ENCODE measurements around the gene ATXN10.

The ATXN10 gene

DNA sequence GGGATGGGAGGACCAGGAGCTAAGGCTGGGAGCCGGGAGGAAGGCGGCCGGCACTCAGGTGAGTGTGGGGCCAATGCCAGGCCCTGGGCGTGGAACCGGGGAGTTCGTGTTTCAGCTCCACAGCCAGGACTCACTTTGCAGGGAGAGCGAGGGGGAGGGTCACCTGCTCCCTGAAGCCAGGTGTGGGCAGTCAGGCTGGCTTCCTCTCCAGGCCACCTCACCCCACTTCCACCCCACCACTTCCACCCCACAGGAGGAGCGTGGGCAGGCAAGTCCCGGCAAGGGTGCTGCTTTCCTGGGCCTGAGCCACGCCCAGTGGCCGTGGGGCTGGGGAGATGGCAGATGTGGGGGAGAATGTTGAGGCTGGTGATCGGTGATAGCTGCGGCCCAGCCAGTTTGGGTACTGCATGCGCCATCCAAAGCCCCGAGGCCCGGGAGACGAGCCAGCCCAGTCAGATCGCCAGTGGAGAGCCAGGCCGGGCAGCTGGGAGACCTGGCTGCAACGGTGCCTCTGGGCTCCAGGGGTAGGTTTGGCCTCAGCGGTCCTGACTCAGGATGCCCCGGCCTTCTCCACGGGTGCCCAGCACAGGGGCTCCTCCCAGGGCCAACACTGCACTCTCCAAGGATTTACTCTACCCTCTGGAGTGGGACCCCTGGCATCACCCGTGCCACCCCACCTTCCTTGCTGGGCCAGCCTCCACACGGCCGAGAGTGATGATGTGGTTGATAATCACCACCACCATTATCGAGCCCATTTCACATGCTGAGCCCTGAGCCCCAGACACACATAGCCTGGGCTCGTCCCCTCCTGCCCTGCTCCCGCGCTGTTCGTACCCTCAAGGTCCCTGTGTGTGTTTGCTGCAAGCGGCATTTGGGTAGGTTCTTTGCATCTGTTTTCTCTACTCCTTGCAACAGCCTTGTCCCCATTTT lies 211.5 kb downstream of the ATXN10 start:
- no peak for DNase-seq

DNA sequence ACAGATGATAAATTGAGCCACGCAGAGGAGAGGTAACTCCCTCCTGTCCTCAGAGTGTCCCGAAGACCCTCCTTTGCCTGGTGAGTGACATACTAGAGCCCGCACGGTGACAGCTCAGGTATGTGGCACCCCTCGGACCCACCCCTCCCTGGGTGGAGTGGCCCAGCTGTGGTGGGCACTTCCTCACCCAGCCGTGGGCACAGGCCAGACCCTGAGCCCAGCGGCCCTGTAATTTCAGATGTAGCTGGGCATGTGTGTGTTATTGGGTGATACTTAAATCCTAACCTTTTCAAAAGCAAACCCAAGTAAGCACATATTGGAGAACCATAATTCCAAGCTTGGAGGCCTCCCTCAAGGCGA lies 212.2 kb downstream of the ATXN10 start:
- DNase-seq, result no peak

DNA sequence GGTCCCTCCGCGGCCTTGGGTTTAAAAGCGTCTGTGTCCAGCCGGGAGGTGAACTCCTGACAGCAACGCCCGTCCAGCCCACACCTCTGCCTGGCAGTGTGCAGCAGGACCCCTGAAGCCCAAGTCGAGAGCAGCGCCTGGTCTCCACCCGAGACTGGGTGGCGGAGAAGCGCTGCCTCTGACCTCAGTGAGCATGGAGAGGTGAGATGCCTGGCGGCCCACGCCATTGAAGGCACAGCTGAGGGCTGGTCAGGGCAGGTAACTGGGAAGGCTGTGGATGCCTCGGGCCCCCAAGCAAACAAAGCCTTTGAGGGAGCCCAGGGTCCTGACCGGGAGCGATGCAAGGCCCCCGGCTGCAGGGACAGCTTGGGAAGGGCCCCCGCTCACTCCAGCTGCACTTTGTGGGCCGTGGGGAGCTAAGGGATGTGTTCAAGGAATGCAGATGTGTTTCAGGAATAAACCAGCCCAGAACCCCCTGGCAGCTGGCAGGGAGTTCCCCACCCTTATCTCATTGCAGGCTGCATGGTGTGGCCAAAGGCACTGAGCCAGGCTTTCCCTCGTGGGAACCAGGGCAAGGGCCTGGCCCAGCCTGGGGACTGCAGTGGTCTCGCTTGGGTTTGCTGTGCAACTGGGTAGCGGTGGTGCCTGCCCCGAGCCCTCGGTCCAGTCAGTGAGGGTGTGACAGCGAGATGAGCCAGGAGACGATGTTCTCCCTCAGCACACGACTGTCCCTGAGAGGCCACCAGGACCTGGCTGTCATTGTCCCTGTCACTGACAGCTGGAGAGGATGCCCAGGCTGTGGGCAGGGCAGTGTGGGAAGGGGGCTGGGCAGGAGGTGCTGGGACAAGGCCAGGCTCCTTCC lies 212.8 kb downstream of the ATXN10 start:
- DNase-seq, result no peak

DNA sequence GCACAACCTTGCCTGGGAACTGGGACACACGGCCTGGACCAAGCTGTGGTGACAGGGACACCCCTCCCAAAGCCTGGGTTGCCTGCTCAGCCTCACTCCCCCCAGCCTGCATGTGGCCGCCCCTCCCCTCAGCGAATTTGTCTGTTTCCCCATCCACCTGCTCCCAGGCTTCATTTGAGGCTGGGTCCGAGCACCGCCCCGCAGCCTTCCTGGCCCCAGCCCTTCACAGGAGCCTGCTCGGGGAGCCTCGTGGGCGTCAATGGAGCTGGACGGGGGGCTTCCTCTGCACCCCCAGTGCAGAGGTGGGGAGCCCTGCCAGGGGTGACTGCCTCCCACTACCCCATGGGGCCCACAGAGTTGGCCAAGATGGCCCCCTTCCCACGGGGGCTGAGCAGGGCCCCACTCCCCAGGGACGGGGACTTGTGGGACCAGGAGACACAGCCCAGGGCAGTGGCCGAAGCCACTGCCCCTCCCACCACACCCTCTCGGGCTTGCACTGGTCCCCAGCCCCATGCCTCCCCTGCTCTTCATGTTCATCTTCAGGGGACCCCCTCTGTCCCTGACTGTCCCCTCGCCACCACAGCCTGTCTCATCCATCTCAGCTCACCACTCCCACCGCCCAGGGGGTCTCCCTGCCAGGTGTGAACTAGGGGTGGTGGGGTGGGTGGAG lies 213.7 kb downstream of the ATXN10 start:
- DNase-seq, result no peak

DNA sequence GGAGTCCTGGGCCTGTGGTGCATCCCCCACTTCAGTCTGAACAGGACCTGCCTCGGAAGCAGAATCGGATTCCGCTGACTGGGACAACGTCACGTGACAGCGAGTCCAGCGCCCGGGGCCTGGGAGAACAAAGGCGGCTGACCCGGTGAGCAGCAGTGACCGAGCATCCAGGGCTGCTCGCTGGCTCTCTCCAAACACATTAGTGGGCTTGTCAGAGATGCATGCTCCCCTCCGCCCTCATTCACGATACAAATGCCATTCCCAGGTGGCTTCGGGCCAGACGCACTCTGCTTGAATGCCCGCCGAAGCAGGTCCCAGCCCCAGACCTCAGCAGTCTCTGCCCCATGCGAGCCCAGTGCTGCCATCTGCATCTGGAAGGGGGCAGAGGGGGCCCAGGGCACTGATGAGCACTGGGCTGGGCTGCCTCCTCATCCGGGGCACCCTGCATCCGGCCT lies 214.3 kb downstream of the ATXN10 start:
- no peak for DNase-seq

DNA sequence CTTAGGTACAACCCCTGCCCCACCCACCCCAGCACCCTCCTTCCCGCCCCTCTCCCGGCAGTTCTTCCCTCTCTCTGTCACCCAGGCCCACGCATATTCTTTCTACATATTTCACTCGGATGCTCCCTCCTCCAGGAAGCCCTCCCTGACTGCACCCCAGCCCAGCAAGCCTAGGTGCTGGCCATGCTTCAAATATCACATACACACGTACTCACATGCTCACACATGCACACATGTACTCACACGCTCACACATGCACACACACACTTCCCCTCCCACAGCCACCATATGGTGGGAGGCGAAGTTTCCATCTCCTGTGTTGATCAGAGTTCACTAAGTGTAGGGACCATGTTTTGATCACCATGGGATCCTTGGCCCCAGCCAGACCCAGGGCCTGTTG lies 214.9 kb downstream of the ATXN10 start:
- no peak for DNase-seq

DNA sequence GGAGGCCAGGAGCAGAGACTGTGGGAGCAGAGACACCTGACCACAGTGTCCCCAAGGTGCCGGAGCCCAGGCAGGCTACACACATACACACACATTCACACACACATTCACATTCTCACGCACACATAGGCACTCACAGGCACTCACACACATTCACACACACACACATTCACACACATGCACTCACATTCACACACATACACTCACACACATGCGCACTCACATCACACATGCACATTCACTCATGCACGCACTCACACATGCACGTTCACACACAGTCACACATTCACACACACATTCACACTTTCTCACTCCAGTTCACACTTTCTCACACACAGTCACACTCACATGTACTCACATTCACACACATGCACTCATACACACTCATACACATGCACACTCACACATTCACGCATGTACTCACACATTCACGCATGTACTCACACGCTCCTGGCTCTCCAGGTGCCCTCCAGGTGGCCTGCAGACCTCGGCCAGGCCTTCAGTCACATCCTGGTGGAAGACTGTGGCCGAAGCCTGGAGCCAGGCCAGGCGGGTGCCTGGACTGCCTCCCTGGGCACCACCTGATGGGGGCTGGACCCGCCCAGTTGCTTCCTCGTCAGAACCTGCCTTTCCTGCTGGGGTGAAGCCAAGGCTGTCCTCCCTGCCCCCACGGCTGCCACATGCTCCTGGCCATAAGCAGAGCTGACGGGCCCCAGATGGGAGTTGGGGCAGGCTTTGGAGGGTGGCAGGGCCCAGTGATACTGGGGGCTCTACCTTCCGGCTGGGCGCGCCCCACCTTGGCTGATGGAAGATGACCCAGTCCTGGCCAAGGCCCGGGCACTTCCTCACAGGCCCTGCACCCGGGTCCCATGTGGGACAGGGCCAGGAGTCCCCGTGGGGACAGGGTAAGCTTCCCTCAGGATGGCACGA lies 215.8 kb downstream of the ATXN10 start:
- no peak for DNase-seq

DNA sequence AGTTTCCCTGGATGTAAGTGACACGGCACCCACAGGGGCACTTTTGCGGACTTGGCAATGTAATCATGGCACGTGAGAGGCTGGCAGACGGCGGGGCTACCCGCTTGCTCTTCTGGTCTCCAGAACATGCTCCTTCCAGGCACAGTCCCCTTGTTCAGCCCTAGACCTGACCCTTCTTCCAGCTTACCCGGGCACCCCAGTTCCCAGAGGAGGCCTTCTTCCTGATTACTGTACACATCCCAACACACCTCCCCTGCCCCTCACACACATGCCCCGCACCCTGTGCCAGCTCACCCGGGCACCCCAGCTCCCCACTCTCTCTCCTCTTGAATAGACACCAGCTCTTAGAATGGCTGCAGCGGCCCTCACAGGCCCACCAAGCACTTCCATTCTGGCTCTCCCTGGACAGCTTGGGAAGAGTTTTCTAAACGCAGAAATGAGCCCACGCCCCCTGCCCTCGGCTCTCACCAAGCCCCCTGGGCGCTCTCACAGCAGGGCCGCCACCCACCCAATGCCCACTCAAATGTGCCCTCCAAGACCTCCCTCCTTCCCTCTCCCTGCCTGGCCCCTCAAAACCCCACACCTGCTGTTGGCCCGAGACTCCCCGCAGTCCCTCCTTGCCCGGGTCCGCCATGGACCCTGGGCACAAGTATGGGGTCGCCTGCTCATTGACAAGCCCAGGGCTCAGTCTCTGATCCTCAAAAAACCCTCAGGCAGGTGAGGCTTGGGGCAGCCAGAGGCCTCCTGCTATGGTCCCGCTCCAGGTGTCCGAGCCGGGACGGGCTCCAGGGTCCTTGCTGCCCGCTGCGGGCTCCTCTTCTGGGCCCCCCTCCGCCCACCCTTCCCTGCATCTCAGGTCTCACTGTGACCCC lies 216.8 kb downstream of the ATXN10 start:
- no peak for DNase-seq

DNA sequence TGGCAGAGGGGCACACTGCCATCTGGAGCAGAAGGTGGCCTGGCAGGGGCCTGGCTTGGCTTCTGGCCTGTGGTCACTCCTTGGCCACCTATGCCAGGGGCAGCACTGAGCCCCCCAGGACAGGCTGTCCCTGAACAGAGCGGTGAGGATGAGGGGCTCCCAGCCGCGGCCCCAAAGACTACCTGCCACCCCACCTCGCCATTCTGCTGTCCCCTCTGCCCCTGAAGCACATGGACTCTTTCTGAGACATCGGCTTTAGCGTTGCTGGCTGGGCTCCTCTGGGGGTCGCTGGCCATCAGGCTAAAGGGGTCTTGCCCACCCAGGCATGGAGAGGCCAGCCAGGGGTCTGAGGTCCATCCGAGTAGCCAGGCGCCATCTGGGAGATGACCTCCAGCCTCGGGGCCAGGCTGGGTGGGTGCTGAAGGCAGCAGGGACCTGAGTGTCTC lies 217.5 kb downstream of the ATXN10 start:
- DNase-seq, result no peak

DNA sequence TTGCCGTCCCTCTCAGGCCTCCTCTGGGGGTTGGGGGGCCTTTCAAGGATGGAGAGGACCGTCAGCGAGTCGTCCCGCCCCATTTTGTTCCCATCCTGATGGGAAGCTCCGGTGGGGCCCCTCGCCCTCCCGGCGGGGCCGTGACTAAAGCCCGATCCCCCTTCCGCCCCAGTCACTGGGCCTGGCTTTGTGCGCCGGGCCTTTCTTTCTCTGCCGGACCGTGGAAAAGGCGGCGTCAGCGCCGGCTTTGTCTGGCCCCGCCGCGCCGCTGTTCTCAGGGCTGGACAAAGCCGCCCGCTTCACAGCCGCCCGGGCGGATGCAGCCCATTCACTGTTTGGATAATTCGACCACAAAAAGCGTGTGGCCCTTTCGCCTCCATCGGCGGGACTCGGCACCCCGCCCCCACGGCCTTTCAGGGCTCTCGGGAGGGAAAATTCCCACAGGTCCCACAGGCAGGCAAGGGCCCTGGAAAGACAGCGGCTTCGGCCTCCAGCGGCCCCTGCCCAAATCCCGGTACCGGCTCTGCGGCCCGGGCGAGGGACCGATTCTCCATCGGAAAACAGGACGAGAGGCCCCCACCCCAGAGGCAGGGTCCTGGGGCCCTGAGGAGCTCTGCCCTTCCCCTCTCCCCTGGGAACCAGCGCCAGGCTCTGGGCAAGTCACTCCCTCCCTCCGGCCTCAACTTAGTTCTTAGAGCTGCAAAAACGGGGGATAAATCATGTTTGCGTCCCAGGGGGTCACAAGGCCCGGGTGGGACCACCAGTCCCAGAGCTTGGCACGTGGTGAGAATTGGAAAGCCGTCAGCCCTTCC lies 218.1 kb downstream of the ATXN10 start:
- DNase-seq, result no peak

DNA sequence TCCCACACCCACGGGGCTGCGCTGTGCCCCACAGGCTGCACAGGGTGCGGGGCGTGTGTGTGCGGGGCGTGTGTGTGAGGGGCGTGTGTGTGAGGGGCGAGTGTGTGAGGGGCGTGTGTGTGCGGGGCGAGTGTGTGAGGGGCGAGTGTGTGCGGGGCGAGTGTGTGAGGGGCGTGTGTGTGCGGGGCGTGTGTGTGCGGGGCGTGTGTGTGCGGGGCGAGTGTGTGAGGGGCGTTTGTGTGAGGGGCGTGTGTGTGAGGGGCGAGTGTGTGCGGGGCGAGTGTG lies 218.7 kb downstream of the ATXN10 start:
- no peak for DNase-seq

DNA sequence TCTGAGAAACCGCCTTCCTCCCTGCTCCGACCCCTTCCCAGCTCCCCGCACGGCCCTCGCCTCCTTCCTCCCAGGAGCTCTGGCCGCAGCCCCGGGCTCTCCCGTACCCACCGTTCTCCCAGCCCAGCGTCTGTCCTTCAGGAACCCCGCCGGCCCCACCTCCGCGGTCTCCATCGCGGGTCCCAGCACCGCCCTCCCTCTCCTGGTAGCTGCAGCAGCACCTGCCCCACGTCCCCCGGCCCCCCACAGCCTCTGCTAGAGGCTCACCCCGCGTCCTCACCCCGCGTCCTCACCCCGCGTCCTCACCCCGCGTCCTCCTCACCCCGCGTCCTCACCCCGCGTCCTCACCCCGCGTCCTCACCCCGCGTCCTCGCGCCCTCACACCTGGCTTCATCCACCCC lies 219.4 kb downstream of the ATXN10 start:
- no peak for DNase-seq

DNA sequence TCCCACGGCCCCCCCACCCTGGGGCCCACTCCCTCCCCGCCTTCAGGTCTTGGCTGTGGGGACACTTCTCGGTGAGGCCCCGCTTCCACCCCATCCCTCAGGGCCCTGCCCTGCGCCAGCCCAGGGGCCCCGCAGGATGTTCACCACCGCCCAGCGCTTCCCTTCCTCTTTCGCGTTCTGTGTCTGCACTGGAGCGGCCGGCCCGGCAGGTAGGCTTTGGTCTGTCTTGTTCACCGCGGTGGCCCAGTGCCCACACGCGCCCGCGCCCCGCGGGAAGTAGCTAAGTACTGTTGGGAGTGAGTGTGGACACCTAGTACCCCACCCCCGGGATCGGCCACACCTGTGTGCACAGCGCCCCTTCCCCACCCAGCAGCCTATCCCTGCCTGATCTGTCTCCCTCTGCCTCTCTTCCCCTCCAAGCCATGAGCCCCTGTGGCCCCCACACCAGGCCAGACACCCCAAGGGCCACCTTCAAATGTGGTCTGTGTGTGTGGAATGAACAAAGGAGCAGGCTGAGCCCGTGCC lies 219.9 kb downstream of the ATXN10 start:
- no peak for DNase-seq

DNA sequence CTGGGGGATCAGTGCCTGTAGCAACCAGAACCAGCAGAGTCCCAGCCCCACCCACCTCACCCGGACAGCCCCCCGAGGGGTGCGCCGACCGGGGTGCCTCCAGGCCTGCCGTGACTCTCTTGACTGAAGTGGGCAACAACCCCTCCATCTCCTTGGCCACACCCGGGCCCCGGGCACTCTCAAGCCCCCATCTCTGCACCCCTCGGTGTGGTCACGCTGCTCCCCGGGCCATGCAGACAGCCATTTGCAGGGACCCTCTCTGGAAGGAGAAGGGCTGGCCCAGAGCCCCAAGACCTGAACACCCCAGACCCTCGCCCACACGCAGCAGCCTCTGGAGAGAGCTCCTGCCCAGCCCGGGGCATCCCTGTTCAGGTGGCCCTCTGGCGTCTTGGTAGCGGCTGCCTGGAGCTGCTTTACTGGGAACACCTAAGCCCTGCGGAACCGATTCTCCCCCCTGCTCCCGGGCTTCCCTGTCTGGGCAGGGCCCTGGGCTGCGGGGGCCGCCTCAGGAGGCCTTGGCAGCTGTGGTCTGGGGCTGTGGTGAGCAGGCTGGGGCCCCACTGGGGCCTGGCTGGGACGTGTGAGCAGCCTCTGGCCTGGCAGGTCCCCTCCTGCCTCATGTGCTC lies 220.5 kb downstream of the ATXN10 start:
- no peak for DNase-seq

DNA sequence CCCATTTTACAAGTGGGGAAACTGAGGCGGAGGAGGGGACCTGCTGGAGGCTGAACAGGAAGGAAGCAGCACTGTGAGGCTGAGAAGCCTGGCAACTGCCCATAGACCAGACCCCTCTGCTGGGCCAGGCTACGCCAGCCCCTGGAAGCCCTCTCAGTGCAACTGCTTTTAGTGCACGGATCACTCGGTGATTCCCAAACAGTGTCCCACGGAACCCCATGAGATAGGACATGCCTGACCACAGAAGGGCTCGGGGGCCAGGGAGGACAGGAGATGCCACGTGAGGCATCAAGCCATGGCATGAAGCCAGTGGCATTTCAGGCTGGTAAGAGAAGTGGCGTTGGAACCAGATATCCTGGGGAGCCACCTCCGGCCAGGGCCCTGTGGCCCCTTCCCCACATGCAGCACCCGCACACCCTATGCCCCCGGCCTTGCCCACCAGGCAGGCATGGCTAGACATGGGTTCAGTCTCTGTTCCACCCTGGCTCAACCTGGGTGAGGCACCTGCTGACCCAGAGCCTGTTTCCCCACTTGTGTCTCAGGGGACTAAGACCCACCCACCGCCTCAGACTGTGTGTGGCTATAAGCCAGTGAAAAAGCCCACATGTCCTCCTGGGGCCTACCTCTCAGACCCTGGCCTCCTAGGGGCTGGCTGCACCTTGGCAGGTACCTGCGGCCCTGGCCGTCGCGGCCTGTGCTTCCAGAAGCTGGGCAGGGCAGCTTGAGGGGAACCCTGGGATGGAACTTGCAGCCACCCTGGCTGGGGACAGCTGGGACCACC lies 221.2 kb downstream of the ATXN10 start:
- DNase-seq, result no peak

DNA sequence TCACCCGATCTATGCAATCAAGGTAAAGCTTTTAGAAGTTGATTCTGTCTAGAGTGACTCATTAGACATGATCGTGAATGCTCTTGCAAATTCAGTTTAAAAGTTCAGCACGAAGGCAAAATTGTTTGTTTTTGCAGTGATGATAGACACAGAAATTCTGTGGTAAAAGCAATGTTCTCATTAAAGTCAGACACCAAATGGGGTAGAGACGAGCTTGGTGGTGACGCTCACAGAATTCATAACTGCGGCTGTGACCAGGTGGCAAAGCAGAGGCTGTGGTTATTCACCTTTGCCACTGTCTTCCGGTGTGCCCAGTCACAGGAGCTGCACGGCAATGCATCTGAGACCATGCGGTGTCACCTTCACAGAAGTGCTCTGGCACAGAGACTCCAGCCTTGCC lies 221.9 kb downstream of the ATXN10 start:
- DNase-seq, result no peak

All from NCI-H2107 (cell line).